ENCODE data around the gene DIS3L. TPM values are rescaled to one million over a fixed set of nuclear protein-coding genes. Genes with fewer than 3 reads are reported as not detected.

DIS3L gene
- total RNA-seq, 1 donor from 2014 or later: 27.1 TPM

Other genes starting within 250 kb of the DIS3L start
- 3.0 TPM for gene MEGF11, start 39.8 kb upstream of the DIS3L start, total RNA-seq
- gene TIPIN, start 63.1 kb downstream of the DIS3L start, total RNA-seq: 4.6 TPM
- gene MAP2K1, start 93.3 kb downstream of the DIS3L start, total RNA-seq: 44.5 TPM
- gene SNAPC5, start 204.2 kb downstream of the DIS3L start, total RNA-seq: 29.9 TPM
- gene RPL4, start 211.3 kb downstream of the DIS3L start, total RNA-seq: 1,699 TPM
- 4.6 TPM for gene ZWILCH, start 211.8 kb downstream of the DIS3L start, total RNA-seq